Stomach (tissue), 4 donors: ENCODE data around the gene MSANTD2.

Experiments used
- CTCF ChIP-seq, 7 experiments: fragments of 450-650 bp in 4 of 7; fragments of 200-600 bp in 3 of 7; sonication (generic) in 3 of 7; IDR thresholded peaks; one replicate each; pipeline ENCODE4 v1.5.1; 2016 to 2019; ENCODE audit warnings: antibody characterized with exemption in 7 of 7, control low read depth in 2 of 7, mild to moderate bottlenecking in 1 of 7
- EP300 ChIP-seq: sonication (generic); formaldehyde crosslinking; IDR thresholded peaks from one replicate; pipeline ENCODE4 v1.6.1; 2017; ENCODE audit warnings: antibody characterized with exemption

GRCh38 chr11:124737638-124738305, 62.4 kb downstream of the MSANTD2 start:
- TF ChIP-seq EP300 (no peak), CTCF (IDR thresholded peaks at IDR 0.05) (no peak)
